GM21825 (cell line): Measurements from ENCODE around the gene CDK17.
"Not testable (repeated sequence)": the region's sequence is repeated elsewhere in the genome, so short reads cannot be mapped to it uniquely, and the experiment has no call there.

Experiments
- ATAC-seq: cut with Tn5 transposase; IDR thresholded peaks from one replicate; pipeline ENCODE4 v1.9.1; 2021; ENCODE audit warnings: mild to moderate bottlenecking, moderate library complexity; ENCODE audit not compliant: unreplicated experiment

Gene CDK17

GRCh38 chr12:96359328-96359727 lies 40.9 kb downstream of the CDK17 start:
- no peak for ATAC-seq

DNA sequence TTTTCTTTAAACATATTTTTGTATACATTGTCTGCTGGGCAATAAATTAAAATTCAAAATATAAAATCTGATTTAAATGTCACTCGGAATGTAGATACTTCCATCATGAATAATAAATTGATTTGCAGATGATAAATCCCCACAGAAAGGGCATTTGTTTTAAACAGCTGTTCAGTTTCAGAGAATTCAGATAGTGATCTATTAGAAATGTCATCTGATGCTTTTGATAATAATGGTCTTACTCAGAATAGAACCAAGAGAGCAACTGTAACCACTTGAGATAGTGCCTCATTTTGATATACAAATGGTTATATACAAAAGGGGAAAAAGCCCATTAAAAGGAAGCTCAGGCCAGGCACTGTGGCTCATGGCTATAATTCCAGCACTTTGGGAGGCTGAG lies 43.4 kb downstream of the CDK17 start:
- no peak for ATAC-seq

DNA sequence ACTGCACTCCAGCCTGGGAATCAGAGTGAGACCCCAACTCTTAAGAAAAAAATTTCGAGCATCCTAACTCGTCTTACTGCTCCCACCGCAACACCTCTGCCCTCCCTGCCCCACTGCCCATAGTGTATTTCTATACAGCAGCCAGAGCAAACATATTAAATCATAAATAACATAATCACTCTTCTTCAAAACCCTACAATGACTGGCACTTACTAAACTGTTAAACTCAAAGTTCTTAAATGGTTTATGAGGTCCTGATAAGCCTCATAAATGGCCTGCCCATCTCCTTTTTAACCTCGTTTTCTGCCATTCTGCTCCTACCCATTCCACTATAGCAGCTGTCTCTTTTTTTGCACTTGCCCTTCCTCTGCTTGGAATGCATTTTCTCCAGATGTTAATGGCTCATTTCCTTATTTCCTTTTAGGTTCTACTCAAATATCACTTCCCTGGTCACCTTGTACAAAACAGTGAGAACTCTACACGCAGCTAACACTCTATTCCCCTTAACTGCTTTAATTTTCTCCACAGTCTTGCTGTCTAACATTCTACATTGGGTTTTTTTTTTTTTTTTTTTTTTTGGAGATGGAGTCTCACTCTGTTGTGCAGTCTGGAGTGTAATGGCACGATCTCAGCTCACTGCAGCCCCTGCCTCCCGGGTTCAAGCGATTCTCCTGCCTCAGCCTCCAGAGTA lies 45.2 kb downstream of the CDK17 start:
- ATAC-seq, result no peak

DNA sequence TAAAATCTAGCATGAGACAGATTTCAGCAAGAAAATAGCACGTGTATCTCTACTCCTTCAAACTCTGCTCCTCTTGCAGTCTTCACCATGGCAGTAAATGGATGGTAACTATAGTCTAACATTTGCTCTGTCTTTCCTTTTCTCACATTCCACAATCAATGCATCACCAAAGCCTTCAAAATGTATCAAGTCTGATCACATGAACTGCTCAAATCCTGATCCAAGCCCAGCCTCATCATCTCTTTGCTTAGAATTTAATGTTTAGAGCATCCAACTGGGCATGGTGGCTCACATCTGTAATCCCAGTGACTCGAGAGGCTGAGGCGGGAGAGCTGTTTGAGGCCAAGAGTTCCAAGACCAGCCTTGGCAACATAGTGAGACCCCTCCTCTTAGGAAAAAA lies 45.9 kb downstream of the CDK17 start:
- ATAC-seq, result no peak

GRCh38 chr12:96352161-96352835 lies 47.9 kb downstream of the CDK17 start:
- ATAC-seq, result peak; percentile 44

GRCh38 chr12:96350982-96351381 lies 49.3 kb downstream of the CDK17 start:
- ATAC-seq, result no peak

GRCh38 chr12:96347130-96347699 lies 53.0 kb downstream of the CDK17 start:
- no peak for ATAC-seq

- not testable (repeated sequence) for ATAC-seq
Measured at GRCh38 chr12:96346716-96347115, 53.5 kb downstream of the CDK17 start.

DNA sequence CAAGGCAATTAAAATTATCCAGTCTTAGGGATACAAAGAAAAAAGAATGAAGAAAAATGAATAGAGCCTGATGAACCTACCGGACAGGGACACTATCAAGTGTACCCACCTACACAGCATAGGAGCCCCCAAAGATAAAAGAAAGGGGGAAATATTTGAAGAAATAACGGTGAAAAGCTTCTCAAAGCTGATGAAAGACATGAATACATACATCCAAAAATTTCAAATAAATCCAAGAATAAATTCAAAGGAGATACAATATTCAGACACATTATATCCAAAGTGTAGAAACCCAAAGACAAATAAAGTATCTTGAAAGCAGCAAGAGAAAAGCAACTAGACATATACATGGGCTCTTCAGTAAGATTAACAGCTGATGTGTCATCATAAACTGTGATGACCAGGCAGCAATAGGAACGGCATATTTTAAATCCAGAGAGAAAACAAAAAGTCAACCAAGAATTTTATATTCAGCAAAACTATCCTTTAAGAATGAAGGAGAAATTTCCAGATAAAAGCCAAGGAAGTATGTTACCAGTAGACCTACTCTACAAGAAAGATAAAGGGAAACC lies 56.0 kb downstream of the CDK17 start:
- ATAC-seq, result no peak

DNA sequence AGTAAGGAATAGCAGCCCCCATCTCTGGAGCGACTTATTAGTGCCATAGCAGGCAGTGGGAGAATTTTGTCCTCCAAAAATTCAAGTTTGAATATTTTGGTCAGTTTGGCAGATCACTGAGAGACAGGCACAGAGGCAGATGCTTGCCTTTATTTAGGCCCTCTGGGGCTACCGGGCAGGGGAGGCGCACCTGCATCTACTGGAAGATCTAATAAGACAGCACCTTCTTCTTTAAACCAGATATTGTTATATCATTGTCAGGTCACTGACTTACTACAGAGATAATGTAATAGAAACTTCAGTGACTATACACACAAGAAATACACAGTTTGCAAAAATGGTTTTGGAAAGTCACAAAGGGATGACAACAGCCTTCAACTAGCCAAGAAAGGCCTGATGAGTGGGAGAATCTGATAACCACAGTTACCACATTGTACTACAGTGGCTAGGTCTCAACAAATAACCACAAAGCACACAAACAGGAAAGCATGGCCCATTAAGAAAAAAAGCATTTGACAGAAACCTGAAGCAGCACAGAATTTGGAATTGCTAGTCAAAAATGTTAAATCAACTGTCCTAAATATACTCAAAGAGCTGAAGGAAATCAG lies 56.8 kb downstream of the CDK17 start:
- ATAC-seq, result peak; percentile 45

DNA sequence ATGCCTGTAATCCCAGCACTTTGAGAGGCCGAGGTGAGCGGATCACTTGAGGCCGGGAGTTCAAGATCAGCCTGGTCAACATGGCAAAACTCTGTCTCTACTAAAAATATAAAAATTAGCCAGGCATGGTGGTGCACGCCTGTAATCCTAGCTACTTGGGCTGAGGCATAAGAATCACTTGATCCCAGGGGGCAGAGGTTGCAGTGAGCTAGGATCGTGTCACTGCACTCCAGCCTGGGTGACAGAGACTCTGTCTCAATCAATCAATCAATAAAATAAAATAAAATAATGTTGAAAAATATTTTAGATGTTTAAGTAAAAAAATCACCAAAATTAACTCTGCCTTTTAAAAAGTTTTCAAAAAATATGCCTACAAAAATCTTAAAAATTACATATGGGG lies 60.6 kb downstream of the CDK17 start:
- not testable (repeated sequence) for ATAC-seq

DNA sequence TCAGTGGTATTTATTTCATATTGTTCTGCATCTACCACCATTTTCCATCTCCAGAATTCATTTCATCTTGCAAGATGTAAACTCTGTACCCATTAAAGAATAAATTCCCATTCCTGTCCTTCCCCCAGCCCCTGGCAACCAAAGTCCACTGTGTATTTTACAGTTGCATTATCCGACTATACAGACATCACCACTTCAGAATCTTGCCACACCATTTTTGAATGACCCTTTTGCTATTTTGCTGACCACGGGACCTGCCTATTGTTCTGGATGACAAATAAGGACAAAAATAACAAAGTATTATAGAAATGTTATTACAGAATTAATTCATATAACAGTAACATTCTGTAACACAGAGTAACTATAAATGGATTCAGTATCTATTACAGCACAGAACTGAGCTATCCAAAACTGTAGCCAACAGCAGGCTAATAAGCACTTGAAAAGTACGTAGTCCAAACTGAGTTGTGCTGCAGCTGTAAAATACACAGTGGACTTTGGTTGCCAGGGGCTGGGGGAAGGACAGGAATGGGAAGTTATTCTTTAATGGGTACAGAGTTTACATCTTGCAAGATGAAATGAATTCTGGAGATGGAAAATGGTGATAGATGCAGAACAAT lies 61.3 kb downstream of the CDK17 start:
- no peak for ATAC-seq

DNA sequence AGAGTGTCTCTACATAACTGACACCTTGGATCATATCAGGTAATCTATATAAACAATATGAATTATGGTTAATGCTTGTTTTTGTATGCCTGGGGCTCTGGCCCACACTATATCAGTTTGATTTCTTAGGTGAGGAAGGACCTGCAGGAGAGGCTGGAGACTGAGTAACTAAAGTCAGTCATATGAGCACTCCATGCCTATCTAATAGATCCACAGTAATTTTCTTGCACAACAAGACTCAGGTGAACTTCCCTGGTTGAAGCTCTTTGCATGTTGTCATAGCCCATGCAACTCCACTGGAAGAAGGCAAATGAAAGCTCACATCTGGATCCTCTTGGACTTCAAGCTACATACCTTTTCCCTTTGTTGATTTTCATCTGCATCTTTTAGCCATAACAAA lies 62.3 kb downstream of the CDK17 start:
- ATAC-seq, result no peak

GRCh38 chr12:96336489-96336888 lies 63.8 kb downstream of the CDK17 start:
- no peak for ATAC-seq

DNA sequence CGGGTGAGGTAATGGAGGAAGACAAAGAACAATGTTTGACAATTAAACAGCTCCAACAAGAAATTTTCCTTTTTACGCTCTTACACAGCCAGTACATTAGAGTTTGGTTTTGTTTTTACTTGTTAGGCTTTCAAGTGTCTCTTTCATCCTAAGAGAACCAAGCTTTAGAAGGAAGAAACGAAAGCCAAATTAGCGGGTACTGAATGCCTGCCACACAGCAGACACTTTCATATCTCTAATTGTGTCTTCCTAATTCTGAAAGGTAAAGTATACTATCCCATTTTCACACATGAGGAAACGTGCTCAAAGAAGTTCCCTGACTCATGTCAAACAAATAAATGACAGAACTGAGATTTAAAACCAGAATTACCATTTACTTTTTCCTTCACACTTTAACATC lies 65.0 kb downstream of the CDK17 start:
- ATAC-seq, result peak; percentile 91

DNA sequence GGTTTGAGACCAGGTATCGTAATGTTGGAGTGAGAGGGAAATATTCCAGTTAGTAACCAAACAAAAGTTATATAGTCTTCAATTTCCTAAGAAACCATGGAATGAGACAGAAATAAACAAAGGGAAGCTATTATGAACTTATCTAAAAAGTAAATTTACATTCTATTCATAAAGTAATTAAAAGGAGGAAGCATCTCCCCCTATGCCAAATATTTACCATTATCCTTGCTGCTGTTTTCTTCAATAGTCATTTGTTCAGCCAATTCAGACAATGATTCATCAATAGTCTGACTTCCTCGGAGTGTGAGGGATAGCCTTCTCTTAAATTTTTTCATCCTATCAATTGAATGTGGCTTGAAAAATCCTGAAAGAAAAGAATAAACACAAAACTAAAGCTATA lies 65.7 kb downstream of the CDK17 start:
- ATAC-seq, result no peak

DNA sequence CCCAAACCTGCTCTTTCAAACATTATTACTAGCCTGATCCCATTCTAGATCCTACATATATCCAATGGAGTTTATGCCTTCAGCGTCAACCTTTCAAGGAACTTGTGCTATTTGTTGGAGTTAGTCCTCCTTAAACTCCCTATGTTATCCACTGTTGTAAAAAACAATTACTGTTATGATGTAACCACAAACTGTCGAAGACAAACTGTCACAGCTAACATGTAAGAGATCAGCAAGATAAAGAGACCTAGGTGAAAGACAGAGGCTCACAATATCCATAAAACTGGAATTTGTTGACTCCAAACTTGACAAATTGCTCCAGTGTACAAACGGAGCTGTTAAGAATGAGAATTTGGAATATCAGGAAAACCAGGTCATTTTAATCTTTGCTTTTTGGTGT lies 70.7 kb downstream of the CDK17 start:
- ATAC-seq, result no peak

GRCh38 chr12:96329018-96329417 lies 71.2 kb downstream of the CDK17 start:
- no peak for ATAC-seq

- ATAC-seq, result peak; percentile 26
Measured at GRCh38 chr12:96327889-96328288, 72.3 kb downstream of the CDK17 start.

GRCh38 chr12:96327346-96327745 lies 72.9 kb downstream of the CDK17 start:
- peak; percentile 84 for ATAC-seq

GRCh38 chr12:96326628-96327227 lies 73.5 kb downstream of the CDK17 start:
- no peak for ATAC-seq
